ENCODE results near the gene NAT14.

DNA sequence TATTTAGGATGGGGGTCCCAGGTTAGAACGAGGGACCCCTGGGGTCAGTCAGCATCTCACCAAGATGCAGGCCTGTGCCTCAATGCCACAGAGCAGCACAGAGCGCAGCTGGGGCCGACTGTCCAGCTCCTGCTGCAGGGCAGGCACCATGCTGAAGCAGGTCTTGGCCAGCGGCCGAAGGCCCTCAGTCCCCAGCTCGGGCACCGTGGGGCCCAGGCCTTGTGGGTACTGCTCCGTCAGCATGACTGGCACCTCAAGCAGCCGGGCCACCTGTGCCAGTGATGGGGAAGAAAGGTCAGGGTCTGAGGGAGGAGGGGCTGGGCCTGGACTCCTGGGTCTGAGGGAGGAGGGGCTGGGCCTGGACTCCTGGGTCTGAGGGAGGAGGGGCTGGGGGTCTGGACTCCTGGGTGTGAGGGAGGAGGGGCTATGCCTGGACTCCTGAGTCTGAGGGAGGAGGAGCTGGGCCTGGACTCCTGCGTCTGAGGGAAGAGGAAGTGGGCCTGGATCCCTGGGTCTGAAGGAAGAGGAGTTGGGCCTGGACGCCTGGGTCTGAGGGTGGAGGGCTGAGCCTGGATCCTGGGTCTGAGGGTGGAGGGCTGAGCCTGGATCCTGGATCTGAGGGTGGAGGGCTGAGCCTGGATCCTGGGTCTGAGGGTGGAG, 29.3 kb upstream of the NAT14 start:
- TF ChIP-seq TAF1 (IDR thresholded peaks at IDR 0.05; ENCODE audit: low read depth, low read length) (no peak), POLR2A (IDR thresholded peaks at IDR 0.05; ENCODE audit: low read depth, low read length) (no peak)

All from GM12891 (cell line).